Panc1 (cell line): ENCODE data around the gene TMEM86A. TPM values are rescaled to one million over a fixed set of nuclear protein-coding genes. Genes with fewer than 3 reads are reported as not detected.

ENCODE experiments used
- ATAC-seq: fragments of 200-7000 bp; cut with Tn5 transposase; 2 replicates; pipeline ENCODE4 v1.9.1; 2020; ENCODE audit warnings: mild to moderate bottlenecking, moderate library complexity
- BruUV-seq: library from RNA; stranded (reverse); fragments of 400-500 nt; replicated peaks from 2 replicates; lab custom pipeline; 2021; lab: Mats Ljungman, UMichigan
- CTCF ChIA-PET: fragments of 300-600 bp; sonication (Branson Sonifier 250); formaldehyde crosslinking; loops from one replicate; lab custom pipeline; 2022; ENCODE audit warnings: antibody characterized with exemption; lab: Charles Lee
- POLR2A ChIA-PET: fragments of 300-600 bp; sonication (Branson Sonifier 250); formaldehyde crosslinking; loops from one replicate; lab custom pipeline; 2022; ENCODE audit warnings: antibody characterized with exemption; lab: Charles Lee
- DNase-seq: peaks from one replicate; pipeline ENCODE4 v3.0.0-alpha.2; 2010; ENCODE audit warnings: low read depth, low spot score
- H3K27ac ChIP-seq: 2 replicates; pipeline ENCODE4 v1.5.1; 2011; ENCODE audit warnings: mild to moderate bottlenecking, low read length, inconsistent platforms
- H3K27me3 ChIP-seq: fragments of 200-500 bp; sonication (Bioruptor generic); 2 replicates; pipeline ENCODE4 v1.6.0; 2014; ENCODE audit warnings: low read length, inconsistent platforms; ENCODE audit not compliant: control insufficient read depth, insufficient read depth
- H3K36me3 ChIP-seq: fragments of 200-500 bp; sonication (Bioruptor generic); 2 replicates; pipeline ENCODE4 v1.5.1; 2014; ENCODE audit warnings: inconsistent platforms, mild to moderate bottlenecking, low read length, moderate library complexity; ENCODE audit not compliant: control insufficient read depth, insufficient read depth
- H3K4me1 ChIP-seq: 2 replicates; pipeline ENCODE4 v1.5.1; 2011; ENCODE audit warnings: inconsistent platforms, mild to moderate bottlenecking, low read length, moderate library complexity; ENCODE audit not compliant: control insufficient read depth, insufficient read depth
- H3K4me3 ChIP-seq, 2 experiments: 2 replicates each; pipeline ENCODE4 v1.5.1; 2011 to 2012; ENCODE audit warnings: low read depth in 2 of 2, low read length in 2 of 2, mild to moderate bottlenecking in 2 of 2, inconsistent platforms in 1 of 2, moderate library complexity in 1 of 2
- H3K9me3 ChIP-seq: fragments of 200-500 bp; sonication (Bioruptor generic); 2 replicates; pipeline ENCODE4 v1.5.1; 2014; ENCODE audit warnings: low read depth, mild to moderate bottlenecking, inconsistent platforms, low read length, moderate library complexity; ENCODE audit not compliant: control insufficient read depth, insufficient read depth
- POLR2AphosphoS5 ChIP-seq: IDR thresholded peaks from 2 replicates; pipeline ENCODE4 v1.6.1; 2012; ENCODE audit warnings: mild to moderate bottlenecking, low read depth, low read length, moderate library complexity
- SIN3A ChIP-seq: IDR thresholded peaks from 2 replicates; pipeline ENCODE4 v1.6.1; 2012; ENCODE audit warnings: low read depth, mild to moderate bottlenecking, low read length, moderate library complexity, borderline replicate concordance; ENCODE audit not compliant: insufficient read depth
- TCF7L2 ChIP-seq: IDR thresholded peaks from 2 replicates; pipeline ENCODE4 v1.6.1; 2011; ENCODE audit warnings: mild to moderate bottlenecking, low read depth, low read length, inconsistent platforms
- in situ Hi-C: cut with HindIII; loops from 2 replicates; pipeline ENCODE4 v1.10.0; 2016; ENCODE audit warnings: low sequenced_read_pairs, low pct_unique_long_range_greater_than_20kb
- intact Hi-C: fragments of 100-400 bp; cut with micrococcal nuclease; formaldehyde crosslinking; loops from one replicate; pipeline ENCODE4 v1.10.0; 2022; ENCODE audit not compliant: unreplicated experiment
- total RNA-seq: library from RNA; stranded (reverse); gene quantifications from one replicate; pipeline ENCODE4 v1.2.1, GENCODE V29; 2021; ENCODE audit not compliant: unreplicated experiment
- TF ChIP-seq, protein P1 (sequence below): fragments of 450-650 bp; IDR thresholded peaks from 2 replicates; pipeline ENCODE4 v1.5.1; 2017; ENCODE audit warnings: mild to moderate bottlenecking
- TF ChIP-seq, protein P2 (sequence below), 2 experiments: IDR thresholded peaks; 2 replicates each; pipeline ENCODE4 v1.6.1; 2011 to 2012; ENCODE audit warnings: low read depth in 2 of 2, control low read depth in 1 of 2, low read length in 1 of 2, mild to moderate bottlenecking in 1 of 2, moderate library complexity in 1 of 2; ENCODE audit not compliant: insufficient read depth in 1 of 2

Gene TMEM86A
- total RNA-seq, 1 experiment from 2014 or later, result 0.31 TPM

DNA sequence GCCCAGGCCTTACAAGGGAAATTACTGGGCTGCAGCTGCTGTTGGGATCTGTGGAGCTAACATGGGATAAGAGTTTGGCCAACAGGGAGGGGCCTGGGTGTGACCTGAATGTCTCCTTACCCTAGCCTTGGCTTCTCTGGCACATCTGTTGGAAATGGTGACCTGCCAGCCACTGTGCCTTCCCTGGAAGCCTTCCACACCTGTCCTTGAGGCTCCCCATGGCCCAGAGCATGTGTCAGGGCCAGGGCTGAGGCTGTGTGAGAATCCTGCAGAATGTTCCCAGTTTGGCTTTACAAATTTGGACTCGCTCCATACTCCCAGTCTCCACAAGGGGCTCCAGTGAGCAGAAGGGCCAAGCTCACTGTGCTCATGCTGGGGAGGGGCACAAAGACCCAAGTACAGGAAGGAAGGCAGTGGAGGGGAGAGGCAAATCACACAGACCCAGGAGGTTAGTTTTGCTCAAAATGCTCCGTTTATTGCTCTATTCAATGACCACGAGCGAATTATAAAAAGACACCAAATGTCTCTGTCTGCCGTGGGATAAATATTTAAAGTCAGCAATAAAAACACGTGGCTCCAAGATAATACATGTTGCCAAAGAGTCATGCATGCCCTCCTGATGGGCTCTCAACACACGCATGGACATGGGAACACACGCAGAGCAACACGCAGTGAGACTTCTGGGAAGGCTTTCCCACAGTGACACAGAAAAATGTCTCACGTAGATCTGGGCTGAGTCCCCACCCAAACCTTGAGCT is 29.1 kb downstream of the TMEM86A start:
- Histone ChIP-seq H3K27ac (no peak overlapping the region), H3K27me3 (no peaks in the 10 kb centered on the region; the same call in 1 of the 2 replicates), H3K4me3 (no peak overlapping the region), H3K4me1 (no peaks in the 10 kb centered on the region), H3K9me3 (no peaks in the 10 kb centered on the region), H3K36me3 (no peaks in the 10 kb centered on the region)
- intact Hi-C loops (no loop called here), in situ Hi-C loops (no loop called here)
- TF ChIP-seq, protein P1, sequence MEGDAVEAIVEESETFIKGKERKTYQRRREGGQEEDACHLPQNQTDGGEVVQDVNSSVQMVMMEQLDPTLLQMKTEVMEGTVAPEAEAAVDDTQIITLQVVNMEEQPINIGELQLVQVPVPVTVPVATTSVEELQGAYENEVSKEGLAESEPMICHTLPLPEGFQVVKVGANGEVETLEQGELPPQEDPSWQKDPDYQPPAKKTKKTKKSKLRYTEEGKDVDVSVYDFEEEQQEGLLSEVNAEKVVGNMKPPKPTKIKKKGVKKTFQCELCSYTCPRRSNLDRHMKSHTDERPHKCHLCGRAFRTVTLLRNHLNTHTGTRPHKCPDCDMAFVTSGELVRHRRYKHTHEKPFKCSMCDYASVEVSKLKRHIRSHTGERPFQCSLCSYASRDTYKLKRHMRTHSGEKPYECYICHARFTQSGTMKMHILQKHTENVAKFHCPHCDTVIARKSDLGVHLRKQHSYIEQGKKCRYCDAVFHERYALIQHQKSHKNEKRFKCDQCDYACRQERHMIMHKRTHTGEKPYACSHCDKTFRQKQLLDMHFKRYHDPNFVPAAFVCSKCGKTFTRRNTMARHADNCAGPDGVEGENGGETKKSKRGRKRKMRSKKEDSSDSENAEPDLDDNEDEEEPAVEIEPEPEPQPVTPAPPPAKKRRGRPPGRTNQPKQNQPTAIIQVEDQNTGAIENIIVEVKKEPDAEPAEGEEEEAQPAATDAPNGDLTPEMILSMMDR, result peak; percentile 86
- no peak for TF ChIP-seq TCF7L2
- DNase-seq (peak; percentile 25), ATAC-seq (no peak)
- ChIA-PET CTCF (interaction anchor here (0.5 to 0.7 kb wide), 2 partner anchors 15 to 48 kb away, joined by 3 read pairs; no protein-coding TSS in a partner anchor), POLR2A (no interaction called here)
- no TSS peak for BruUV-seq

DNA sequence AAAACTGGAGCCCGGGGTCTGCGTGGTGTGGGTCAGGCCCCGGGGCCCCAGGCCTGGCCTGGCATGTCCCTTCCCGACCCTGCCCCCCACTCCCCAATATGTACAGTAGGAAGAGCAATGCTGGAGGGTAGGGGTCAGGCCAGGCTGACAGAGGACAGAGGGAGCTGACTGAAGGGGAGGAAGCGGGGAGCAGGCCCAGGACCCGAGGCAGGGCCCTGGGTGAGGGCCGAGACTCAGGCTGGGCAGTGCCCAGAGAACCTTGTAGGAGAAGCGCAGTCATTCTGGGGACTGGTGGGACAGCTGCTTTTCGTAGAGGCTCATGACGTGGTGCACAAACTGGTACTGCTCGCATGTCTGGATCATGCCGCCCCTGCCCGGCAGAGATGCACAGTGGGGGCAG is 30.1 kb downstream of the TMEM86A start:
- intact Hi-C loops (no loop called here), in situ Hi-C loops (no loop called here)
- Histone ChIP-seq H3K27ac (no peak overlapping the region), H3K27me3 (no peaks in the 10 kb centered on the region), H3K4me1 (no peaks in the 10 kb centered on the region), H3K36me3 (no peaks in the 10 kb centered on the region), H3K4me3 (no peak overlapping the region), H3K9me3 (no peaks in the 10 kb centered on the region)
- ChIA-PET POLR2A (no interaction called here), CTCF (interaction anchor here (0.7 kb wide), 1 partner anchor 47 kb away, joined by 3 read pairs; no protein-coding TSS in a partner anchor)
- TF ChIP-seq TCF7L2, result no peak
- DNase-seq (no peak), ATAC-seq (no peak)
- BruUV-seq, result no TSS peak

DNA sequence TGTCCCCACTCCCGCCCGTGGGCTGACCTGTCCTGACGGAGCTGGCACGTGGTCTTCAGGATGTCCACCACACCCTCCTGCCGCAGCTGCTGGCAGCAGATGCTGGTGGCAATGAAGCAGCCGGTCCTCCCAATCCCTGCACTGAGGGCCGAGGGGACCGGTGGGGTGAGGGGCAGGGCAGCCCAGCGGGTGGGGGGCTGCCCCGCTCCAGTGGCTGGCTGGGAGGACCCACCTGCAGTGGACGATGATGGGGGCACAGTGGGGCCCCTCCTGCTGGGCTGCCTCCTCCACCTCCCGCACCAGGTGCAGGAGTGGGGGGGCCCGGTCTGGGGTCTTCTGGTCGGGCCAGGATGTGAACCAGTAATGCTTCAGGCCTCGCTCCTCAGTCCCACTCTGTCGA is 30.8 kb downstream of the TMEM86A start:
- CTCF ChIA-PET, result interaction anchor here (0.6 kb wide), 1 partner anchor 188 kb away, joined by 4 read pairs; no protein-coding TSS in a partner anchor
- DNase-seq, result no peak
- no peak for TF ChIP-seq TCF7L2

DNA sequence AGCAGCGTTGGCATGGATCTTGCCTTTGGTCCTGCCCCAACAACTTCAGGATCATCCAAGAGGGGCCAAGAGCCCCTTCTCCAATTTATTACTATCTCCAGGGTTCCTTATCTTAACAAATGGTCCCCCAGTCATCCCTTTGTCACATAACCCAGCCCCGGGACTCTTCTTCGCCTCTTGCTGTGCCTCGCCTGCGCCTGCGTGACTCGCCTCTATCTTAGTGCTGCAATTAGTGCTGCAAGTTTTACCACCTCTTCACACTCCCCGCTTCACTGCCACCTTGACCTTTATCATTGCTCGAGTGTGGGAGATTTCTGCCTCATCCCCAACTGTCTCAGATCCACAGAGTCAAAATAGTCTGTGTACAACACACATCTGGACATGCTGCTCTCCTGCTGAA is 31.4 kb downstream of the TMEM86A start:
- Histone ChIP-seq H3K9me3 (no peaks in the 10 kb centered on the region), H3K36me3 (no peaks in the 10 kb centered on the region), H3K4me1 (no peaks in the 10 kb centered on the region), H3K27ac (no peak overlapping the region), H3K4me3 (no peak overlapping the region), H3K27me3 (no peaks in the 10 kb centered on the region)
- in situ Hi-C loops (no loop called here), intact Hi-C loops (loop anchor here (10.0 kb wide), 1 partner anchor 185 kb away; no protein-coding TSS in a partner anchor)
- TF ChIP-seq TCF7L2, result no peak
- TF ChIP-seq, protein P2, sequence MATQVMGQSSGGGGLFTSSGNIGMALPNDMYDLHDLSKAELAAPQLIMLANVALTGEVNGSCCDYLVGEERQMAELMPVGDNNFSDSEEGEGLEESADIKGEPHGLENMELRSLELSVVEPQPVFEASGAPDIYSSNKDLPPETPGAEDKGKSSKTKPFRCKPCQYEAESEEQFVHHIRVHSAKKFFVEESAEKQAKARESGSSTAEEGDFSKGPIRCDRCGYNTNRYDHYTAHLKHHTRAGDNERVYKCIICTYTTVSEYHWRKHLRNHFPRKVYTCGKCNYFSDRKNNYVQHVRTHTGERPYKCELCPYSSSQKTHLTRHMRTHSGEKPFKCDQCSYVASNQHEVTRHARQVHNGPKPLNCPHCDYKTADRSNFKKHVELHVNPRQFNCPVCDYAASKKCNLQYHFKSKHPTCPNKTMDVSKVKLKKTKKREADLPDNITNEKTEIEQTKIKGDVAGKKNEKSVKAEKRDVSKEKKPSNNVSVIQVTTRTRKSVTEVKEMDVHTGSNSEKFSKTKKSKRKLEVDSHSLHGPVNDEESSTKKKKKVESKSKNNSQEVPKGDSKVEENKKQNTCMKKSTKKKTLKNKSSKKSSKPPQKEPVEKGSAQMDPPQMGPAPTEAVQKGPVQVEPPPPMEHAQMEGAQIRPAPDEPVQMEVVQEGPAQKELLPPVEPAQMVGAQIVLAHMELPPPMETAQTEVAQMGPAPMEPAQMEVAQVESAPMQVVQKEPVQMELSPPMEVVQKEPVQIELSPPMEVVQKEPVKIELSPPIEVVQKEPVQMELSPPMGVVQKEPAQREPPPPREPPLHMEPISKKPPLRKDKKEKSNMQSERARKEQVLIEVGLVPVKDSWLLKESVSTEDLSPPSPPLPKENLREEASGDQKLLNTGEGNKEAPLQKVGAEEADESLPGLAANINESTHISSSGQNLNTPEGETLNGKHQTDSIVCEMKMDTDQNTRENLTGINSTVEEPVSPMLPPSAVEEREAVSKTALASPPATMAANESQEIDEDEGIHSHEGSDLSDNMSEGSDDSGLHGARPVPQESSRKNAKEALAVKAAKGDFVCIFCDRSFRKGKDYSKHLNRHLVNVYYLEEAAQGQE (IDR thresholded peaks at IDR 0.05; ENCODE audit: insufficient read depth in 1 of 2, low read depth in 2 of 2, low read length in 1 of 2), result no peak
- TF ChIP-seq POLR2AphosphoS5, result no peak
- no peak for TF ChIP-seq SIN3A
- TF ChIP-seq, protein P1, result no peak
- ATAC-seq (no peak), DNase-seq (no peak)
- BruUV-seq, result no TSS peak
- POLR2A ChIA-PET, result no interaction called here
- CTCF ChIA-PET, result no interaction called here

More for the DNA sequence above, 30.8 kb downstream of the TMEM86A start:
- H3K4me1 ChIP-seq, result no peaks in the 10 kb centered on the region
- no TSS peak for BruUV-seq
- ATAC-seq, result no peak
- no peaks in the 10 kb centered on the region for H3K36me3 ChIP-seq
- H3K4me3 ChIP-seq, result no peak overlapping the region
- in situ Hi-C loops, result no loop called here
- no peaks in the 10 kb centered on the region for H3K27me3 ChIP-seq
- intact Hi-C loops, result no loop called here
- H3K9me3 ChIP-seq, result no peaks in the 10 kb centered on the region
- POLR2A ChIA-PET, result no interaction called here
- no peak overlapping the region for H3K27ac ChIP-seq
